Neural cell (in vitro differentiated cells): ENCODE data around the gene OPRD1. TPM values are rescaled to one million over a fixed set of nuclear protein-coding genes. Genes with fewer than 3 reads are reported as not detected.

ENCODE experiments used
- H2AFZ ChIP-seq: fragments of 200-600, 300-800 bp; sonication (generic), shearing (Covaris generic); 2 replicates; pipeline ENCODE4 v1.6.0; 2014; ENCODE audit warnings: low read depth, mild to moderate bottlenecking, antibody characterized with exemption, low read length, moderate library complexity
- H3F3A ChIP-seq: fragments of 200-600 bp; shearing (Covaris generic); 2 replicates; pipeline ENCODE4 v1.6.1; 2016; ENCODE audit warnings: mild to moderate bottlenecking, moderate library complexity, mixed read lengths, antibody characterized with exemption, low read length; ENCODE audit not compliant: insufficient read depth, poor library complexity, severe bottlenecking
- H3K27ac ChIP-seq: fragments of 200-600, 300-800 bp; sonication (generic), shearing (Covaris generic); 2 replicates; pipeline ENCODE4 v1.5.1; 2014; ENCODE audit warnings: mild to moderate bottlenecking, low read length, moderate library complexity
- H3K27me3 ChIP-seq: fragments of 300-800, 200-600 bp; sonication (generic), shearing (Covaris generic); 2 replicates; pipeline ENCODE4 v1.6.0; 2014; ENCODE audit warnings: mild to moderate bottlenecking, low read depth, low read length, moderate library complexity; ENCODE audit not compliant: insufficient read depth
- H3K36me3 ChIP-seq: fragments of 300-800, 200-600 bp; sonication (generic), shearing (Covaris generic); 2 replicates; pipeline ENCODE4 v1.5.1; 2014; ENCODE audit warnings: mild to moderate bottlenecking, antibody characterized with exemption, low read length, moderate library complexity; ENCODE audit not compliant: insufficient read depth
- H3K4me2 ChIP-seq: fragments of 300-800, 200-600 bp; sonication (generic), shearing (Covaris generic); 2 replicates; pipeline ENCODE4 v1.6.0; 2014; ENCODE audit warnings: mild to moderate bottlenecking, low read length
- H3K4me3 ChIP-seq: fragments of 300-800, 200-600 bp; sonication (generic), shearing (Covaris generic); 2 replicates; pipeline ENCODE4 v1.5.1; 2014; ENCODE audit warnings: mild to moderate bottlenecking, low read length, moderate library complexity
- H3K79me2 ChIP-seq: fragments of 200-600 bp; shearing (Covaris generic); replicated peaks from 2 replicates; pipeline ENCODE4 v1.6.0; 2014; ENCODE audit warnings: mild to moderate bottlenecking, low read length, moderate library complexity; ENCODE audit not compliant: insufficient read depth
- H3K9ac ChIP-seq: fragments of 300-800, 200-600 bp; sonication (generic), shearing (Covaris generic); 2 replicates; pipeline ENCODE4 v1.6.1; 2016; ENCODE audit warnings: mild to moderate bottlenecking, low read length, mixed read lengths
- H3K9me2 ChIP-seq: fragments of 200-600 bp; shearing (Covaris generic); 2 replicates; pipeline ENCODE4 v1.6.1; 2016; ENCODE audit warnings: mild to moderate bottlenecking, low read length, mixed read lengths; ENCODE audit not compliant: insufficient read depth
- H3K9me3 ChIP-seq: fragments of 200-600, 300-800 bp; sonication (generic), shearing (Covaris generic); 2 replicates; pipeline ENCODE4 v1.6.1; 2016; ENCODE audit warnings: mild to moderate bottlenecking, mixed run types, low read length, moderate library complexity, mixed read lengths
- H4K20me1 ChIP-seq: fragments of 200-600 bp; shearing (Covaris generic); 2 replicates; pipeline ENCODE4 v1.6.1; 2016; ENCODE audit warnings: mild to moderate bottlenecking, mixed run types; ENCODE audit not compliant: insufficient read depth
- EP300 ChIP-seq: fragments of 450-650 bp; conservative IDR thresholded peaks from 2 replicates; pipeline ENCODE4 v1.6.1; 2014; ENCODE audit warnings: antibody characterized with exemption, mild to moderate bottlenecking, moderate library complexity; ENCODE audit not compliant: poor library complexity, severe bottlenecking
- EZH2 ChIP-seq: fragments of 200-600, 300-800 bp; shearing (Covaris generic), sonication (generic); IDR thresholded peaks from 2 replicates; pipeline ENCODE4 v1.6.1; 2014; ENCODE audit warnings: antibody characterized with exemption, low read length, borderline replicate concordance, mild to moderate bottlenecking; ENCODE audit not compliant: insufficient read depth, poor library complexity, severe bottlenecking
- MXI1 ChIP-seq: fragments of 450-650 bp; conservative IDR thresholded peaks from 2 replicates; pipeline ENCODE4 v1.6.1; 2014; ENCODE audit warnings: antibody characterized with exemption, mild to moderate bottlenecking; ENCODE audit not compliant: poor library complexity, severe bottlenecking
- POLR2AphosphoS5 ChIP-seq: IDR thresholded peaks from 2 replicates; pipeline ENCODE4 v1.6.1; 2012
- RAD21 ChIP-seq: fragments of 450-650 bp; conservative IDR thresholded peaks from 2 replicates; pipeline ENCODE4 v1.6.1; 2014; ENCODE audit warnings: antibody characterized with exemption, mild to moderate bottlenecking, moderate library complexity
- SMC3 ChIP-seq: fragments of 450-650 bp; conservative IDR thresholded peaks from 2 replicates; pipeline ENCODE4 v1.6.1; 2014; ENCODE audit warnings: antibody characterized with exemption, mild to moderate bottlenecking, moderate library complexity; ENCODE audit not compliant: poor library complexity
- TAF1 ChIP-seq: IDR thresholded peaks from 2 replicates; pipeline ENCODE4 v1.6.1; 2012; ENCODE audit warnings: low read depth
- polyA plus RNA-seq: library from polyadenylated mRNA; depleted of rRNA; stranded (reverse); fragments of >200 nt; gene quantifications from 2 replicates; pipeline ENCODE4 v1.2.3, GENCODE V29; 2014
- TF ChIP-seq, protein P1 (sequence below): fragments of 450-650 bp; IDR thresholded peaks from 2 replicates; pipeline ENCODE4 v1.5.1; 2014; ENCODE audit warnings: antibody characterized with exemption, mild to moderate bottlenecking, moderate library complexity; ENCODE audit not compliant: poor library complexity, severe bottlenecking
- TF ChIP-seq, protein P2 (sequence below): IDR thresholded peaks from 2 replicates; pipeline ENCODE4 v1.6.1; 2012; ENCODE audit warnings: borderline replicate concordance

The OPRD1 gene
- polyA plus RNA-seq, 1 donor from 2014 or later: 0.09 TPM

- TF ChIP-seq TAF1: no peak
Measured at GRCh38 chr1:28811369-28811765, 603 bp upstream of the OPRD1 start (continued).

DNA sequence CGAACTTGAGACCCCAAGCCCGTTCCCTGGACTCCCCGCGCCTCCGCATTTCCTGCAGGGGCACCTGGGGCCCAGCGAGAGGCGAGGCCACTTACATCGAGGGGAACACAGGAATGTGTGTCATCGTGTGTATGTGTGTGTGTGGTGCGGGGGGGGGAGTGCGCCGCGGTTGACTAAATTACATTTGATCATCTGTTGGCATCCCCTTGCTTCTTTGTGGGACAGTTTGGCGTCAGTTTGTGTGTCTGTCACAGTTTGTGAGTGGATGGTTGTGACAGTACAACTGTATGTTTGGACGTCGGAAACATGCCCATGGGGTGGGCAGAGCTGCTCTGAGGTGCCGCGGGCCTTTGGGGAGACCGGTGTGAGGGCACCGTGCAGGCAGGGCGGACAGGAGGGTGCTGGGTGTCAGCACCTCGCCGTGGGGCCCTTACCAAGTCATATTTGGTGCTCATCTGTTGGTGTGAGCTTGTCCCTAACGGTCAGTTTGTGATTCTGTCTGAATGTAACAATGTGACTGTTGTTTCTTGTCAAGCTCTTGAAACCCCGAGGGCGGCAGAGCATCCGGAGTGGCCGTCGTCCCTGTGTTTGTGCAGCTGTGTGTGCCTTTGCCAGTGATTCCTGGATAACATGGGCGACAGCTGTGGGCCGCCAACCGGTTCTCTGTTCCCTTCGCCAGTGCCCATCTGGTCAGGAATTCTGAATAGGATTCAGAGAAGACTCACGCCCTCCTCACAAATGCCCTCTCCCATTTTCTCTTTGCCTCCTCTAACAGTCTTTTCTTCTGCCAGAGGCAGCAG lies 899 bp downstream of the OPRD1 start:
- Histone ChIP-seq H3K4me2 (no peak overlapping the region), H3K4me3 (peak overlapping the region; percentile 54)

DNA sequence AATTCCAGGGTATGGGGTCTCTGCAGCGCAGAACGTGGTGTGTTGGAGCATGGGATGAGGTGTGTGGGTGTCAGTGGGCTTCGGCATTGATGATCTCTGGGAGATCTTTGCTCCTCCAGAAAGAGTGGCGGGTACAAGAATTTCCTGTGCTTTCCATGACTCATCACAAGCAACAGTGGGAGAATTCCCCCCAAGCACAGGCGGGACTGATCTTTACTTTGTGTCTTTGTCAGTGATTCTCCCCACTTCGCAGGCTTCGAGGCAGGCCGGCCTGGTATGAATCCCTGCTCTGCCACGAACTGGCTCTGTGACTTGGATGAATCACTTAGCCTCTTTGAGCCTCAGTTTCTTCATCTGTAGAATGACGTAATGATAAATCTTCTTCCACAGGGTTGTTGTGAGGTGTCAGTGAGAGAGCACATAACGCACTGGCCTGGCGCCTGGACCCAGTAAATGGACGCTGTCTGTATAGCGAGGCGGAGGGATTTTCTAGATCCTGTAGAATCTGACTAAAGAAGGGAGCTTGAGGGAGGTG lies 2.0 kb downstream of the OPRD1 start:
- H3K79me2 ChIP-seq: no peaks in the 10 kb centered on the region
- no peak overlapping the region for H2AFZ ChIP-seq
- H4K20me1 ChIP-seq: no peaks in the 10 kb centered on the region
- no peak overlapping the region for H3K9ac ChIP-seq
- H3K4me2 ChIP-seq: no peak overlapping the region
- H3K9me2 ChIP-seq: no peaks in the 10 kb centered on the region
- H3K27ac ChIP-seq: no peak overlapping the region
- no peaks in the 10 kb centered on the region for H3F3A ChIP-seq
- H3K4me3 ChIP-seq: no peak overlapping the region
- no peaks in the 10 kb centered on the region for H3K9me3 ChIP-seq
- no peaks in the 10 kb centered on the region for H3K36me3 ChIP-seq
- H3K27me3 ChIP-seq: peaks cover 44% of the 10 kb centered on the region
- TF ChIP-seq SMC3 (no peak), TAF1 (no peak), EZH2 (no peak), POLR2AphosphoS5 (no peak), EP300 (no peak), RAD21 (no peak), MXI1 (no peak)
- TF ChIP-seq, protein P1, sequence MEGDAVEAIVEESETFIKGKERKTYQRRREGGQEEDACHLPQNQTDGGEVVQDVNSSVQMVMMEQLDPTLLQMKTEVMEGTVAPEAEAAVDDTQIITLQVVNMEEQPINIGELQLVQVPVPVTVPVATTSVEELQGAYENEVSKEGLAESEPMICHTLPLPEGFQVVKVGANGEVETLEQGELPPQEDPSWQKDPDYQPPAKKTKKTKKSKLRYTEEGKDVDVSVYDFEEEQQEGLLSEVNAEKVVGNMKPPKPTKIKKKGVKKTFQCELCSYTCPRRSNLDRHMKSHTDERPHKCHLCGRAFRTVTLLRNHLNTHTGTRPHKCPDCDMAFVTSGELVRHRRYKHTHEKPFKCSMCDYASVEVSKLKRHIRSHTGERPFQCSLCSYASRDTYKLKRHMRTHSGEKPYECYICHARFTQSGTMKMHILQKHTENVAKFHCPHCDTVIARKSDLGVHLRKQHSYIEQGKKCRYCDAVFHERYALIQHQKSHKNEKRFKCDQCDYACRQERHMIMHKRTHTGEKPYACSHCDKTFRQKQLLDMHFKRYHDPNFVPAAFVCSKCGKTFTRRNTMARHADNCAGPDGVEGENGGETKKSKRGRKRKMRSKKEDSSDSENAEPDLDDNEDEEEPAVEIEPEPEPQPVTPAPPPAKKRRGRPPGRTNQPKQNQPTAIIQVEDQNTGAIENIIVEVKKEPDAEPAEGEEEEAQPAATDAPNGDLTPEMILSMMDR: no peak

More for the DNA sequence above, 899 bp downstream of the OPRD1 start:
- TF ChIP-seq EZH2 (no peak), EP300 (no peak), SMC3 (no peak), RAD21 (no peak), MXI1 (no peak), POLR2AphosphoS5 (no peak)
- TF ChIP-seq, protein P2, sequence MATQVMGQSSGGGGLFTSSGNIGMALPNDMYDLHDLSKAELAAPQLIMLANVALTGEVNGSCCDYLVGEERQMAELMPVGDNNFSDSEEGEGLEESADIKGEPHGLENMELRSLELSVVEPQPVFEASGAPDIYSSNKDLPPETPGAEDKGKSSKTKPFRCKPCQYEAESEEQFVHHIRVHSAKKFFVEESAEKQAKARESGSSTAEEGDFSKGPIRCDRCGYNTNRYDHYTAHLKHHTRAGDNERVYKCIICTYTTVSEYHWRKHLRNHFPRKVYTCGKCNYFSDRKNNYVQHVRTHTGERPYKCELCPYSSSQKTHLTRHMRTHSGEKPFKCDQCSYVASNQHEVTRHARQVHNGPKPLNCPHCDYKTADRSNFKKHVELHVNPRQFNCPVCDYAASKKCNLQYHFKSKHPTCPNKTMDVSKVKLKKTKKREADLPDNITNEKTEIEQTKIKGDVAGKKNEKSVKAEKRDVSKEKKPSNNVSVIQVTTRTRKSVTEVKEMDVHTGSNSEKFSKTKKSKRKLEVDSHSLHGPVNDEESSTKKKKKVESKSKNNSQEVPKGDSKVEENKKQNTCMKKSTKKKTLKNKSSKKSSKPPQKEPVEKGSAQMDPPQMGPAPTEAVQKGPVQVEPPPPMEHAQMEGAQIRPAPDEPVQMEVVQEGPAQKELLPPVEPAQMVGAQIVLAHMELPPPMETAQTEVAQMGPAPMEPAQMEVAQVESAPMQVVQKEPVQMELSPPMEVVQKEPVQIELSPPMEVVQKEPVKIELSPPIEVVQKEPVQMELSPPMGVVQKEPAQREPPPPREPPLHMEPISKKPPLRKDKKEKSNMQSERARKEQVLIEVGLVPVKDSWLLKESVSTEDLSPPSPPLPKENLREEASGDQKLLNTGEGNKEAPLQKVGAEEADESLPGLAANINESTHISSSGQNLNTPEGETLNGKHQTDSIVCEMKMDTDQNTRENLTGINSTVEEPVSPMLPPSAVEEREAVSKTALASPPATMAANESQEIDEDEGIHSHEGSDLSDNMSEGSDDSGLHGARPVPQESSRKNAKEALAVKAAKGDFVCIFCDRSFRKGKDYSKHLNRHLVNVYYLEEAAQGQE: no peak
- TF ChIP-seq, protein P1: no peak
- H3K9ac ChIP-seq: no peak overlapping the region
- no peaks in the 10 kb centered on the region for H4K20me1 ChIP-seq
- no peak overlapping the region for H2AFZ ChIP-seq
- H3K79me2 ChIP-seq: no peaks in the 10 kb centered on the region
- H3K9me3 ChIP-seq: no peaks in the 10 kb centered on the region
- H3F3A ChIP-seq: no peaks in the 10 kb centered on the region
- H3K9me2 ChIP-seq: no peaks in the 10 kb centered on the region
- H3K27ac ChIP-seq: no peak overlapping the region
- H3K27me3 ChIP-seq: peaks cover 44% of the 10 kb centered on the region
- no peaks in the 10 kb centered on the region for H3K36me3 ChIP-seq
